ENCODE results near the gene NELFCD.

Gene NELFCD

GRCh38 chr20:58996226-58996611, 15.2 kb downstream of the NELFCD start:
- no peak for TF ChIP-seq LEF1 (IDR thresholded peaks at IDR 0.05; ENCODE audit: borderline replicate concordance)
- ChIA-PET POLR2A (interaction anchor here (1.3 kb wide), 1 partner anchor 15 kb away, joined by 7 read pairs; the partner anchor contains the start of gene NELFCD), CTCF (no interaction called here)
- no peak for DNase-seq (ENCODE audit: extremely low spot score)

GRCh38 chr20:58997141-58997770, 16.2 kb downstream of the NELFCD start:
- POLR2A ChIA-PET: no interaction called here
- no peak for DNase-seq (ENCODE audit: extremely low spot score)
- TF ChIP-seq FOXA1 (IDR thresholded peaks at IDR 0.05) (no peak), TARDBP (IDR thresholded peaks at IDR 0.05) (no peak), ZNF384 (IDR thresholded peaks at IDR 0.05) (no peak), LEF1 (IDR thresholded peaks at IDR 0.05; ENCODE audit: borderline replicate concordance) (no peak), ARNT (IDR thresholded peaks at IDR 0.05) (no peak)
- CTCF ChIA-PET: interaction anchor here (0.6 kb wide), 2 partner anchors 38 to 99 kb away, joined by 3 read pairs; no protein-coding TSS in a partner anchor

- no peak for DNase-seq (ENCODE audit: extremely low spot score)
- CTCF ChIA-PET: no interaction called here
- TF ChIP-seq ARNT (IDR thresholded peaks at IDR 0.05) (no peak), TARDBP (IDR thresholded peaks at IDR 0.05) (no peak)
- POLR2A ChIA-PET: interaction anchor here (1.2 kb wide), 1 partner anchor 485 kb away, joined by 3 read pairs; no protein-coding TSS in a partner anchor
These were observed 17.6 kb downstream of the NELFCD start for GRCh38 chr20:58998656-58999055.

- no peak for DNase-seq (ENCODE audit: extremely low spot score)
- CTCF ChIA-PET: interaction anchor here (0.6 kb wide), 1 partner anchor 590 kb away, joined by 3 read pairs; no protein-coding TSS in a partner anchor
- POLR2A ChIA-PET: no interaction called here
- TF ChIP-seq TARDBP (IDR thresholded peaks at IDR 0.05) (no peak), L3MBTL2 (conservative IDR thresholded peaks at IDR 0.05) (no peak), FOXM1 (IDR thresholded peaks at IDR 0.05; ENCODE audit: borderline replicate concordance) (no peak), SUZ12 (IDR thresholded peaks at IDR 0.05) (no peak), SP1 (IDR thresholded peaks at IDR 0.05) (no peak), ELF4 (IDR thresholded peaks at IDR 0.05) (no peak), NFRKB (IDR thresholded peaks at IDR 0.05) (no peak), ARNT (IDR thresholded peaks at IDR 0.05) (no peak), CTBP1 (IDR thresholded peaks at IDR 0.05; ENCODE audit: borderline replicate concordance) (no peak), PKNOX1 (IDR thresholded peaks at IDR 0.05) (no peak), FOXK2 (IDR thresholded peaks at IDR 0.05) (no peak), ZNF384 (IDR thresholded peaks at IDR 0.05) (no peak), FOXA1 (IDR thresholded peaks at IDR 0.05) (no peak), BHLHE40 (IDR thresholded peaks at IDR 0.05; ENCODE audit: borderline replicate concordance) (no peak), HDGF (IDR thresholded peaks at IDR 0.05; ENCODE audit: borderline replicate concordance) (no peak), LEF1 (IDR thresholded peaks at IDR 0.05; ENCODE audit: borderline replicate concordance) (no peak)
These were observed 19.3 kb downstream of the NELFCD start for GRCh38 chr20:59000326-59000725.

GRCh38 chr20:59001068-59001448, 20.0 kb downstream of the NELFCD start:
- ChIA-PET POLR2A (no interaction called here), CTCF (no interaction called here)
- TF ChIP-seq NFRKB (IDR thresholded peaks at IDR 0.05) (no peak), CTBP1 (IDR thresholded peaks at IDR 0.05; ENCODE audit: borderline replicate concordance) (no peak), SP1 (IDR thresholded peaks at IDR 0.05) (no peak), ZNF384 (IDR thresholded peaks at IDR 0.05) (no peak), TARDBP (IDR thresholded peaks at IDR 0.05) (no peak), FOXA1 (IDR thresholded peaks at IDR 0.05) (no peak), L3MBTL2 (conservative IDR thresholded peaks at IDR 0.05) (no peak), ARNT (IDR thresholded peaks at IDR 0.05) (no peak), PKNOX1 (IDR thresholded peaks at IDR 0.05) (no peak), FOXM1 (IDR thresholded peaks at IDR 0.05; ENCODE audit: borderline replicate concordance) (no peak), ELF4 (IDR thresholded peaks at IDR 0.05) (no peak), LEF1 (IDR thresholded peaks at IDR 0.05; ENCODE audit: borderline replicate concordance) (no peak), FOXK2 (IDR thresholded peaks at IDR 0.05) (no peak), HDGF (IDR thresholded peaks at IDR 0.05; ENCODE audit: borderline replicate concordance) (no peak), SUZ12 (IDR thresholded peaks at IDR 0.05) (no peak), BHLHE40 (IDR thresholded peaks at IDR 0.05; ENCODE audit: borderline replicate concordance) (no peak)
- no peak for DNase-seq (ENCODE audit: extremely low spot score)

- DNase-seq (ENCODE audit: extremely low spot score): no peak
- CTCF ChIA-PET: no interaction called here
- POLR2A ChIA-PET: no interaction called here
- TF ChIP-seq ELF4 (IDR thresholded peaks at IDR 0.05) (no peak), CTBP1 (IDR thresholded peaks at IDR 0.05; ENCODE audit: borderline replicate concordance) (no peak), ARNT (IDR thresholded peaks at IDR 0.05) (no peak), BHLHE40 (IDR thresholded peaks at IDR 0.05; ENCODE audit: borderline replicate concordance) (no peak), PKNOX1 (IDR thresholded peaks at IDR 0.05) (no peak), FOXK2 (IDR thresholded peaks at IDR 0.05) (no peak)
These were observed 20.6 kb downstream of the NELFCD start for GRCh38 chr20:59001449-59002171.

Data from HEK293T (cell line).